NCI-H774 (cell line): ENCODE data around the gene SIRPG.
"Not testable (repeated sequence)": the region's sequence is repeated elsewhere in the genome, so short reads cannot be mapped to it uniquely, and the experiment has no call there.

ENCODE experiments used
- DNase-seq: peaks from one replicate; lab custom pipeline; 2025; lab: John Stamatoyannopoulos, UW

Gene SIRPG

DNA sequence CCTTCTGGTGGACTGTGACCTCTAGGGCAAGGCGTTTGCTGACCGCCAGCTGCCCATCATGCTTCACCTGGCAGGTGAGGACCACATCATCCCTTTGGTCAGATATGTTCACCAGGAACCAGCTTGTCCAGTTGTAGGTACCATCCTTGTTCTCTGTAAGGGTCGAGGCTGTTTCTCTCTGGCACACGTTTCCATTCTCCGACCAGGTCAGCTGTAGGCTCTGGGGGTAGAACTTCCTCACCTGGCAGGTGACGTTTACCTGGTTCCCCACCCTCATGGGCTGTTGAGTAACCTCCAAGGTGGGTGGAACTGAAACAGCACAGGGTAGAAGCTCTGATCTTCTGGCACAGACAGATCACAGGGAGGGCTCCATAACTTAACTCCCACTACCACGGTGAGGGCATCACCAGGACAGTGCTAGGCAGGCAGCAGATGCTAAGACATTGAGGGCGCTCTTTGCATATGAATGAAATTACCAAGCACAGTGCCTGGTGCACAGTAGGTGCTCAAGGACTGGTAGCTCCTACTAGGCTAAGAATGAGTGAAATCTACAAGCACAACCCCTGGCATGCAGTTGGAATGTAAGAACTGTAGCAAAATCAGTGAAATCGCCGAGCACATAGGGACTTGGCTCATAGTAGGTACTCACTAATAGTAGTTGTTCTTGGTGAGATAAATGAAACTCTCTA, 22.1 kb downstream of the SIRPG start:
- DNase-seq: no peak

DNA sequence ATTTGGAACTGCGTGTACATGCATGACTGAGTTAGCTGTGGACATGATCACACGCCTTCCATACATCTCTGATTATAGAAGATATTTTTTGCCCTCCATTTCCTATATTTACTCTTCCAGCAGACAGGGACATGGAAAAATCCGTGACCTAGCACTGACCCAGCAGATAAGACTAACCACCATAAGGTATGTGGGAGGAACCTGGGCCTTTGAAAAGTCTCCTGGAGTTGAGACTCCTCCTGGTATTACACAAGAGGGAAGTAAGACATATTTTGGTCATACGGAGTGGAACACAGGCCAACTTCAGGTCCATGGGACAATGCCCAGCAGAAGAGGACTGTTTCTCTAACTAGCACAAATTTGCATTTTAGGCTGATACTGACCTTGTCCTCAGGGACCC, 24.0 kb downstream of the SIRPG start:
- no peak for DNase-seq

DNA sequence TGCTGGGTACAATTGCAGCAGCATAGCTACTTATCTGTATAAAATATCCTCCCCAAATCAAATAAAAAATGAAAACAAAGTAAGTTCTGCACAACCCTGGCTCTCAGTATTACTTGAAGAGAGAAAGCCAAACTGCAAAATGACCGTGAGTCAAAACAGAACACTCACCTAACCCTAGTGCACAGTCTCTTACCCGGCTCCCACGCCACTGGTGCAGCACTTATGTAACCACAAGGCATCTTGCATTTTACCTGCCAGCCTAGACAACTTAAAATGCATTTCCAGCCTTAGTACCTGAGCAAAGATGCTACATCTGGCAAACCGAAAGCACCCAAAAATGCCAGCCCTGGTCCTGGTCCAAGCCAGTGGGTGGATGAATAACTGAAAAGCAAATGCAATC, 25.4 kb downstream of the SIRPG start:
- DNase-seq: no peak

DNA sequence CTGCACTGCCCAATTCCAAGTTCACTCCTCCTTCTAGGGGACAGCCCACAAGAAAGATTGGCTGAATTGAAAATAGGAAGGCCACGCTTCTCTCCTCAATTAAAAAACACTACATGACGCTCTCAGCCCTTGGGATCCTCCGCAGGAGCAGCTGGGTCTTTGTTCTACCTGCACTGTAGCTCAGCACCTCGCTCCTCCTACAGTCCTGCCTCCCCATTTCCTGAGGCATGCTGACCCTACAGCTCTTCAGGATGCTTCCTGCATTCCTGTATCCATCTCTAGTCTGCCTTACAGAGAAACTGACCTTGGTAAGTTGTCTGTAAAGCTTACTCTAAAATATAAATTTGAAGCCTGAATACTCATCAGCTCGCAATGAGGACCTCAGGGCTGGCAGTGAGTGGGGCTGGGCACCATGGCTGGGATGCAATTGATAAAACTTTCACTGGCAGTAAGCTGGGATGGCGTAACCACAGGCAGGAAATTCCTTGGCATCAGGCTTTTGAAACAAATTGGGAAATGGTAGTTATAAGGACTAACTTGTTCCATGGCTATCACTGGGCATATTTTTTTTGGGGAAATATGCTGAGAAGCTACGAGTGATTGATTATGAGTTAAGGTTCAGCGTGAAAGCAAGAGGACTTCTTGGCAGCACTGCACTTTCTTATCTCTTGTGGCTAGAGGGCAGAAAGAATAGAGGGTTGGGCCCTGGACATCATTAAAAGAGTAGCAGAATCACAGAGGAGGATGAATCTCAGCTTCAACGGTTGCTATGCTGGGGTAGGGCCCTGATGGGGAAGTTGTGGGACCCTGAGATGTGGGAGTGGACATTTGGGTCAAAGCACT, 26.0 kb downstream of the SIRPG start:
- DNase-seq: no peak

DNA sequence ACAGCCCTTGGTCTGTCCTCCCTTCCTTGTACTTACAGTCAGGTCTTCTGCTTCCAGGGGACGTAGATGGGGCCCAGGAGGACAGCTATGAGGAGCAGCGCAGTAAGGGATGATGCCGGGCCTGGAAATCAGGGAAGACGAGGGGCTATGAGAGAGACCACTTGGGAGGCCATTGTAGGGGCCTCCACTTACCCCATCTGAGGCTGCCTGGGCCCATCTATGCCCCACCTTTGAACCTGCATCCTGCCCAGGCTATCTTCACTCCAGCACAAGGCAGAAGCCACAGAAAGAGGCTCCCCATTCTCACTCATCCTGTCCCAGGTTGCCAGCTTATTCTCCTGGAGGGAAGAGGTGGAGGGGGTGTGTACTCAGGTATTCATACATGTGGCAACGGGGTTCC, 27.4 kb downstream of the SIRPG start:
- DNase-seq: no peak

DNA sequence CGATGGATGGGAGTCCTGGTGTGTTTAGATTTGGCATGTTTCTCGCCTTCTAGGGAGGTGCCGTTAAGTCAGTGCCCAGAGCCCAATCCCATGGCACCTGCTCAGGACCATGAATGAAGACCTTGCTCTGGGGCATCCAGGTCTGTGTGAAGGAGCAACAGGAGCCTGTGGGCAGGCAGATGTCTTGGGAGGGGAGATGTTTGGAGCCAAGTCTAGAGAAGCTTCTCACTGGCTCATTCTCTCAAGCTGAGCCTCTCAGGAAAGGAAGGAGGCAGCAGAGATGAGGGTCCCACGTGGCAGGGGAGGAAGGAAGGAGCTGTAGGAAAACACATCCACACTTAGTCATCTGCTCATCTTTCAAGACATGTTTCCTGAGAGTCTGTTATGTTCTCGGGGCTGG, 28.3 kb downstream of the SIRPG start:
- no peak for DNase-seq

DNA sequence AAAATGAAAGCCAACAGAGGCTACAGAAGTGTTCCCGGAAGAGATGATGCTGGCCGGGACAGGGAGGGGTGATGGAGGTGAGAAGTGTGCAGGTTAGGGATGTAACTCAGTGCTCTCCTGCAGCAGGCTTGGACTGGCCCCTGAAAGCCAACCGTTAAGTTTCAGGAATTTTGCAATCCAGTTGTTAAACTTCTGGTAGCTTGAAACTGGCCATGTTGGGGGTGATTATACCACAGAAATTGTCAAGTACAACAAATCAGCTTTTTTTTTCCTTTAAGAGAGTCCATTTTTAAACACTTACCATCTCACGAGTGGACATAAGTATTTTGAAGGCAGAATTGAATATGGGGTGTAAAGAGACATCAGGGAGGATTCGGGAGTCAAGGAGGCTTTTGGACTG, 29.0 kb downstream of the SIRPG start:
- no peak for DNase-seq

DNA sequence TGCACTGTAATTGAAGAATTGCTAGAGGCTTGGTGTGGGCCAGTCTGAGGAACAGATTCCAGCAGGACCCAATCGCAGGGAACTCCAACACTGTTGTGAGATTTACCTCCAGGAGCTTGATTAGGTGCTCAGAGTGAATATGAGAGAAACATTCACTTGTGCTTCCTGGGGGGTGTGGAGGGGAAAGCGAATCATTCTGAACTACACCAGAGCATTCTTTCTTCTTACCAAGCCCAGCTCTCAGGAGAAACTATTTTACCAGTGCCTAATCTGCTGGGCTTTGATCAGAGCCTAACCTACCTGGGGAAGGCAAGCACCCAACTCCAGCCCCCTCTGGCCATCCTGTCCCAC, 30.4 kb downstream of the SIRPG start:
- DNase-seq: no peak

DNA sequence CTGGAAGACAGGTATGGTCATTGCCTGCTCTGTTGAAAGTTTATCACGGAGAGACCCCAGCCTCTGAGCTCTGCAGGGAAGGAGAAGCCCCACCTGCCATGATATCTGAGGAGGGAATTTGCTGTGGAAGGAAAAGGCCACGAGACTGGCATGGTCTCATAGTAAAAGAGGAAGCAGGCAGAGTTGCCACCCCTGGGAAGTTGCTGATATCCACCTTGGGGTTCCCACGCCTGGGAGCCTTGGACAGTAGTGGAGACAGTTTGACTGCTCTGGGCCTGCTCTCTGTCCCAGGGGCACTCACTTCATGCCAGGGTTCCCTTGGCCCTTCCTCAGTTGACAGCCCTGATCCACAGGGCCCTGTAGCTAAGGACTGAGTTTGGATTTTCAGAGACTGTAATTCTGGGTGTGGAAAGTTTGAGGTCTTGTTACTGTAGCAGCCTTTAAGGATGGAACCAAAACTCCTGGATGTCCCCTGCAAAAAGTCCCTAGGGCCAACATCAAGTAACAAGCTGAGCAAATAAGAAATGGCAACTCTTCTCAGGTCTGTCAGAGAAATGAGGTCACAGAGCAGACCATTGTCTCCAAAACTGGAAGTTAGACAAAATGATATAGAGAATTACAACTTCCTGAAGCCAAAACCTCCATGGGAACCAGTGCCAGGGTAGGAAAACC, 30.9 kb downstream of the SIRPG start:
- DNase-seq: no peak

DNA sequence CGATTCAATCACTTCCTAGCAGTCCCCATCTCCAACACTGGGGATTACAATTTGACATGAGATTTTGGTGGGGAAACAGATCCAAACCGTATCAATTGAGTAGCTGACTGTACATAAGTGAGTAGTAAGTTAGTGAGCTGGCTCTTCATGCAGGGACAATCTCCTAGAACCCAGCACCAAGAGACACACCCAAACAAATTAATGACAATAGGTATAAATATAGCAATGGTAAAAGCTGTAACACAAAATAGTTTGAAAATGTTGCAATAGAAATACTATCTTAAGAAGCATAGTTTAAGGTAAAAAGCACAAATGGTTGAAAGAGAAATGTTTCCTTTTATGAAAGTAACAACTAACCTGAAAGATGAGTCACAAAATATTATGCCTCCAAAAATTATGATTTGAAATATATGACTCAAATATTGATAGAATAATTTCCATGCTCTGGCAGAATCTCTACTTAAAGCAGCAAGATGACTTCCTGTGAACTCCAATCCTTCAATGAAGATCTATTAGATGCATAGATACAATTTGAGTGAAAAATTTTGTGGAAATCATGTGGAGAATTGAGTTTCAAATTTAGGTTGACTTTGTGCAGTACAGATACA, 32.4 kb downstream of the SIRPG start:
- DNase-seq: no peak

DNA sequence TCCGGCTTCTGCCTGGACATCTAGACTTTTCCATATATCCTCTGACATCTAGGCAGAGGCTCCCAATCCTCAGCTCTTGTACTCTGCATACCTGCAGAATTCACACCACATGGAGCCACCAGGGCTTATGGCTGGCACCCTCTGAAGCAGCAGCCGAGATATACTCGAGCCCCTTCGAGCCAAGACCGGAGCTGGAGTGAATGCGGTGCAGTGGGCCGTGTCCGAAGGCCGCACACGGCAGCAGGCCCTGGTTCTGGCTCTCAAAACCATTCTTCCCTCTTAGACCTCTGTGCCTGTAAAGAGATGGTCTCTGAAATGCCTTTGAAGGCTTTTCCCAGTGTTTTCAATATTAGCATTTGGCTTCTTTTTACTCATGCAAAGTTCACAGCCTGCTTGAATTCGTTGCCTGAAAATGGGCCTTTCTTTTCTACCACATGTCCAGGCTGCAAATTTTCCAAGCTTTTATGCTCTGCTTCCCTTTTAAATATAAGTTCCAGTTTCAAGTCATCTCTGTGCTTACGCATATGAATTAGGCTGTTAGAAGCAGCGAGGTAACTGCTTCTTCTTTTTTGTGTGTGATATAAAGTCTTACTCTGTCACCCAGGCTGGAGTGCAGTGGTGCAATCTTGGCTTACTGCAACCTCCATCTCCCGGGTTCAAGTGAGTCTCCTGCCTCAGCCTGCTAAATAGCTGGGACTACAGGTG, 33.9 kb downstream of the SIRPG start:
- DNase-seq: no peak

DNA sequence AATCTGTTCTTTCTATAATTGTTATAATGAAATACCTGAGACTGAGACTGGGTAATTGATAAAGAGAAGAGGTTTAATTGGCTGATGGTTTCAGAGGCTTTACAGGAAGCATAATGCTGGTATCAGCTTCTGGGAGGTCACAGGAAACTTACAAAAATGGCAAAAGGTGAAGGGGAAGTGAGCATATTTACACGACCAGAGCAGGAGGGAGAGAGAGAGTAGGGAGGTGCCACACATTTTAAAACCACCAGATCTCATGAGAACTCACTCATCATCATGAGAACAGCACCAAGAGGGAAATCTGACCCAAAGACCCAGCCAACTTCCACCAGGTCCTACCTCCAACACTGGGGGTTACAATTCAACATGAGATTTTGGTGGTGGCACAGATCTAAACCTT, 35.1 kb downstream of the SIRPG start:
- DNase-seq: no peak

DNA sequence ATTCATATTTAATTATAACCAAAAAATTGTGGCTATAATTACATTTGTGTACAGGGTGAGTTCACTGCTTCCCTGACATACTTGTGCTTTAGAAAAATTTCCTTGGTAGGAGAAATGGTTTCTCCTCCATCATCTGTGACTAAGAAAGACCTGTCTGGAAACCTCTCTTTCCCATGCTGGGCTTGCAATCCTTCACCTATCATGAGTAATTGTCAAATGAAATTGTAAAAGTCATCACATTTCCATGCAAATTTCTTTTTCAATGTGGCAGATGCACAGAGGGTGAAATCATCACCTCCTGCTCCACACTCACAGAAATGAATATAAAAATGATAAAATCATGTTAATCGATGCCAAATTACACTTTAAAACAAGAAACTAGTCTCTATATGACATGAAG, 36.3 kb downstream of the SIRPG start:
- DNase-seq: no peak

DNA sequence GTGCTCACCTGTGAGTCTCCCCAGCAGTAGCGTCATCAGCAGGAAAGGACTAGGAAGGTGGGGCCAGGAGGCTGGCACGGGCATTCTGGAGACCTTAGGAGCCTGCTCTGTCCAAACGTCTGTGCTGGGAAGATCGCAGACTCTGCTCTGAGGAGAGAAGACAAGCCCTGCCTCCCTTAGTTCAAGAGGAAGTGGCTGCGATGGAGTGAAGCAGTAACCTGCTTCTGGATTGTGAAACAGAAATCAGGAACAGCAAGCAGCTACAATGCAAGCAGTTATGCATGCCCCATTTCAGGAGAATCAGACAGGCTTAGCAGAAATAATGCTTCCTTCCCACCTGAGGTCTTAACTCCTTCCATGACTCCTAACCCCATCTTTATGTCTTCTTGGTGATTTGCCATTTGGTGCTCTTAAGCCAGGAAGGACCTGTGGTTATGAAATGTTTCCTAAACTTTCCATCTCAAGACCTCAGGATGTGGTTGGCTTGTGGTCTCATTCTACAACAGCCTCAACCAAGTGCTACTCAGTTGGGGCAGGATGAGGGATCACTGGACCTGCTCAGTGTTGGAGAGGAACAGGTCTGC, 37.6 kb downstream of the SIRPG start, which contains the start of gene SIRPB1:
Gene SIRPB1, minus strand, starts transcription at position 149 of the 584 bp plus-strand sequence. Its CDS starts 65 bp downstream, at position 84.
- DNase-seq: no peak

DNA sequence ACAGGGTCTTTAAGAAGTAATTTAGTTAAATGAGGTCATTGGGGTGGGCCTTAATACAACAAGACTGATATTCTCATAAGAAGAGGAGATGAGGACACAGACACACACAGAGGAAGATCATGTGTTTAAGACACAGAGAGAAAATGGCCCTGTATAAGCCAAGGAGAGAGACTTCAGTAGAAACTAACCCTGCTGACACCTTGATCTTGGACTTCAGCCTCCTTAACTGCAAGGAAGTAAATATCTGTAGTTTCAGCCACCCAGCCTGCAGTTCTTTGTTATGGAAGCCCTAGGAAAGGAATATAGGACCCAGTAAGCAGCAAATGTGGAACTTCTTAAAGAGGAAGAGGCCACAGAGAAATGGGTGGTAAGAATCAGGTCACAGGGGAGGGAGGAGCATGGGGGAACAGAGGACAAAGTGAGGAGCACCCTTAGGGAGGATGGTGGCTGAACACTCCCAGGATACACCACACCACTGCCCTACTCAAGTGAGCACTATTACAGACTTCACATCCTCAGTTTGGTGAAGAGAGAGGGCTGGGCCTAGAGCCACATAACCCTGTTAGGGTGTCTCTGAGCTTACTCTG, 38.5 kb downstream of the SIRPG start:
- no peak for DNase-seq

DNA sequence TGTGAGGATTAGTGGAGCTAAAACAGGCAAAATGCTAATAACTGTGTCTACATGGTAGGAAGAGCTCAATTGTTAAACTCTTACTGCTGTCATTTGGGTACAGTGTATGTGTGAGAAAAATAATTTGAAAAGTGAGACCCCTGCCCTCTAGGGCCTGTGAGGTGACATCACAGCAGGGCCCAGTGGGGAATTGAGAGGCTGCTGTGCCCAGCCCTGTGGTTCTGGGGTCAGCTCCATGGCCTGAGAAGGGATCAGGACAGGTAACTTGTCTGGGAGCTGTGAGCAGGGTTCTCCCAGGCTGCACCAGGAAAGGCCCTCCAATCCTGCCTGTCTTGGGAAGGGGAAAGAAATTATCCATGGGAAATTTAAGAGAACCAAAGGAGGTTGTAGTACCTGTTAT, 39.1 kb downstream of the SIRPG start:
- DNase-seq: no peak

DNA sequence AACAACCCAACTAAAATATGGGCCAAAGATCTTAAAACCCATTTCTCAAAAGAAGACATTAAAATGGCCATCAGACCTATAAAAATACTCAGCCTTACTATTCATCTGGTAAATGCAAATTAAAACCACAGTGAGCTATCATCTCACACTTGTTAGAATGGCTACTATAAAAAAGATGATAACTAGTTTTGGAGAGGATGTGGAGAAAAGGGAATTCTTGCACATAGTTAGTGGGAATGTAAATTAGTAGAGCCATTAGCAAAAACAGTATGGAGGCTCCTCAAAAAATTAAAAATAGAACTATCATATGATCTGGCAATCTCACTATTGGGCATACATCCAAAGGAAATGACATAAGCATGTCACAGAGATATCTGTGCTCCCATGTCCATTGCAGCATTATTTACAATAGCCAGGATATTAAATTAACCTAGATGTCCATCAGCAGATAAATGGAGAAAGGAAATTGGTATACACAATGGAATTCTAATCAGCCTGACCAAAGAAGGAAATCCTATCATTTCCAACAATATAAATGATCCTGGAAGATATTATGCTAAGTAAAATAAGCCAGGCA, 40.6 kb downstream of the SIRPG start:
- DNase-seq: no peak

DNA sequence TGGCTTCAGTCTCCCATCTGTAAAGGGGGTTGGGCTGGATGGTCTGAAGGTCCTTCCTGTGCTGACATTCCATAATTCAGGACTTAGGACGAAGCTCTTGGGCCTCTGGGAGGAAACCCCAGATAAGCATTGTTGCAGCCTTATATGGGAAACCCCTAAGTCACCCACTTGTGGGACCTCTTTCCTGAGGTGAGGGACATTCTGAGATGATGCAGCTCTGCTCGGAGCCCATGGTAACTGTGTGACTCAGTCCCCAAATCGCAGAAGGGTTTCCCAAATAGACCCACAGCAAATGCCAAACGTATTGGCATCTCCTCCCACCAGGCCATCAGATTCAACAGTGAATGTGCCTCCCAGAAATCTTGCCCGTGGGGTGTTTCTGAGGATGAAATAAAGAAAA, 47.2 kb downstream of the SIRPG start:
- not testable (repeated sequence) for DNase-seq

DNA sequence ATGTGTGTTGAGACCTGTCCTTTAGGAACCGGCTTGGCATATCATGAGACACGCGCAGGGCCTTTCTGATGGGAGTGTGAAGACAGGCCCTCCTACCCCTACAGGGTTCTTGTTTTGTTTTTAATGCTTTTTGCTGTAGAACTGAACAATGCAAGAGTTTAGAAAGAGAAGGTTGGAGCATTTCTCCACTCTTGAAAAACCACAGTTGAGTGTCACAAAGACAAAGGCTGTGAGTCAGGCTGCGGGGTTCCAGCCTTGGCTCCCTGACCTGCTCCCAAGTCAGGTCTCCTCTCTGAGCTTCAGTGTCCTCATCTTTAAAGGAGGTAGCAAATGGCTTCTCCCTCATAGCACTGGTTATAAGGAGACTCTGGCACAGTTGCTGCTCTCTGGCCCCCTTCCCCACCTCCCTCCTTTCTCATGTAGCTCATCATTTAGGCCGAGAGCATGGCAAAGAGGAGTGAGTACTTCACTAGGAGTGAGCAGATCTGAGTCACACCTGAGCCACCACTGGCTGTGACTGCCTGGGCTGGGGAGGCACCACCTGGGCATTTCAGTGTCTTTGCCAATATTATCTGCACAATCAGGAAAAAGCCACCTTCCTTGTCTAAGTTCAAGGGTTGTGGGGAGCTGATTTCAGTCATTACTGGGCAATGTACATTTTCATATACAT, 48.8 kb downstream of the SIRPG start:
- DNase-seq: not testable (repeated sequence)

DNA sequence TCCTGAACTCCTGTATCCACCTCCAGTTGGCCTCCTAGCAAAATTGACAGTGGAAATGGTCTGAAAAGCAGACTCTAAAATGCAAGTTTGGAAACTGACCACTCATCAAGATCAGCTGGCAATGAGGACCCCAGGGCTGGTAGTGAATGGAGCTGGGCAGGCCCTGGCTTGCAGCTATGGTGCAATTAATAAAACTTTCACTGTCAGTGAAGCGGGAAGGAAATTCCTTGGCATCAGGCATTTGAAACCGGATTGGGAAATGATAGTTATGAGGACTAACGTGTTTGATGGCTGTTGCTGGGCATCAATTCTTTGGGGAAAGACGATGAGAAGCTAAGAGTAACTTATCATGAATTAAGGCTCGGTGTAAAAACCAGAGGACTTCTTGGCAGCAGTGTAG, 56.8 kb downstream of the SIRPG start:
- no peak for DNase-seq
